OCI-M1 (cell line): ENCODE data around the gene XRCC4.
"Not testable (repeated sequence)": the region's sequence is repeated elsewhere in the genome, so short reads cannot be mapped to it uniquely, and the experiment has no call there.

Source experiments
- DNase-seq: peaks from one replicate; lab custom pipeline; 2025; lab: John Stamatoyannopoulos, UW

The XRCC4 gene

GRCh38 chr5:83118471-83118870 is 41.1 kb downstream of the XRCC4 start:
- DNase-seq = no peak

- DNase-seq = no peak
Measured at GRCh38 chr5:83118976-83119375, 41.6 kb downstream of the XRCC4 start.

DNA sequence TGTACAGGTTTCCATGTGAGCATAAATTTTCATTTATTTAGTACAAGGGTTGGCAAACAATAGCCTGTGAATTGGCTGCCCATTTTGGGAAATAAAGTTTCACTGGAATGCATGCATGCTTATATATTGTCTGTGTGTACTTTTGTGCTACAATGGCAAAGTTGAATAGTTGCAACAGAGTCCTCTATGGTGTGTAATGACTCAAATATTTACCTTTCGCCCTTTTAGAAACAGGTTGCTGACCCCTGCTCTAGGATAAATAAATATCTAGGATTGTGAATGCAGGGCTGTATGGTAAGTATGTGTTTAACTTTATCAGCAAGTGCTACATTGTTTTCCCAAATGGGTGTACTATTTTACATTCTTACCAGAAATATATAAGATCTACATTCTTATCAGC is 47.2 kb downstream of the XRCC4 start:
- DNase-seq = no peak

GRCh38 chr5:83125560-83125959 is 48.2 kb downstream of the XRCC4 start:
- DNase-seq = no peak

DNA sequence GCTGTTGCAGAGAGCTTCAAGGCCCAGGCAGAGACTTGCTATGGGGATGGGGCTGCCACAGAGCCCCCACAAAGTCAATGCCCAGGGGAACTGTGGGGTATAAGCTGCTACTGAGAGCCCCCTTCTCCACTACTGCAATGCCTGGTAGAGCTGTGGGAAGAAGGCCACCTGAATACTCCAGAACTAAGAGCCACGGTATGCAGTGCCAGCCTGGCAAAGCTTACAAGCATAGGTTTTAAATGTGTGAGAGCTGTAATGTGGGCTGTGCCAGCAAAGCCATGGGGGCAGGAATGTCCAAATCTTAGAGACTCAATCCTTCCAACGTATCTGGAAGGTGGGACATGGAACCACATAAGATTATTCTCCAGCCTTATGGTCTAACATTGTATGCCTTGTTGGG is 49.2 kb downstream of the XRCC4 start:
- DNase-seq = no peak

DNA sequence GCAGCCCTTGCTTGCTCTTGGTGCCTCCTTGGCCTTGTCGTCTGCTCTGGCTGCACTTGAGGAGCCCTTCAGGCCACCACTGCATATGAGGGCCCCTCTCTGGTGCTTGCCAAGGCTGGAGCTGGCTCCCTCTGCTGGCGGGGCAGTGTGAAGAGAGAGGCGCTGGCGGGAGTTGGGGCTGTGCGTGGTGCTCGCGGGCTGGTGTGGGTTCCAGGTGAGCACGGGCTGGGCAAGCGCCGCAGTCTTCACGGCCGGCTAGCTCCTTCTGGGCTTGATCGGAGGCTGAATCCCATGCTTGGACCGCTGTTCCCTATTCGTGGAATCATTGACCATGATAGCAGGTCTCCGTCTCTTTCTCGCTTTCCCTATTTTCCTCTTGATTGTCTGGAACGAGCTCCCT is 56.5 kb downstream of the XRCC4 start:
- DNase-seq = no peak

DNA sequence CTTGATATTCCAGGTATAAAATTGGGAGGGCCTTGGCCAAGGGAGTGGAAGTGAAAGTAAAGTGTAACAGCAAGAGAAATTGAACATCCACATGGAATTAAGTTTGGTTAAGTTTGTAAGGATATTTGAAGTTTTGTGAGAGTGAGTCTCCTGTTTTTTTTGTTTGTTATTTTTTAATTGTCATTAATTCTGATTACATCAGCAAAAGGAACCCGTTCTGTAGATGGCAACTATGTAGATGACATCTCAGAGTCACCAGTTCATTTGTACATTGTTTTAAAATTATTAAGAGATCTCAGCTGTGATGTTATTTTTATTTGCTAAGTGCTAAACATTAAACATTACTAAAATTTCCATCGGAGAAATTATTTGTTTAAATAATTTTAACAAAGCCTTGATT is 65.2 kb downstream of the XRCC4 start:
- DNase-seq = no peak

GRCh38 chr5:83145241-83145640 is 67.9 kb downstream of the XRCC4 start:
- DNase-seq = no peak

DNA sequence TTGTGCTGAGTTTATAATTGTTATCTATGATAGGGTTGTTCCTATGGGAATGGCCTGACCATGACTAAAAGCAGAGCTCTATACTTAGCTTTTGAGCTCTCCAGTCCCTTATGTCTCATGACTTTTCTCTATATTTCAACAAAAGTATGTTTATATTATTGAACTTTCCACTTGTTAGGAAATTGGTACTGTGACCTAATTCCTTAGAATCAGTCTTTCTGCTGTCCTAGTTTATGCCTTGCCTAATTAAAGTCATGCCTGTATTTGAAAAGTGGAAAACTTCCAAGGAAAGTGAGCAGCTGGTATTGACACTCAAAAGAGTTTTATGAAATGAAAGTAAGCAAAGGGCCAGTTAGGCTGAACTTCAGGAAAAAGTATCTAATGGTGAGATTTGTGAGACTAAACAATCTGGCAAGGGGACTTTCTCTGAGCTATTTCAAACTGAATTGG is 68.6 kb downstream of the XRCC4 start:
- no peak for DNase-seq

- DNase-seq = no peak
Measured at GRCh38 chr5:83146441-83146840, 69.1 kb downstream of the XRCC4 start.

DNA sequence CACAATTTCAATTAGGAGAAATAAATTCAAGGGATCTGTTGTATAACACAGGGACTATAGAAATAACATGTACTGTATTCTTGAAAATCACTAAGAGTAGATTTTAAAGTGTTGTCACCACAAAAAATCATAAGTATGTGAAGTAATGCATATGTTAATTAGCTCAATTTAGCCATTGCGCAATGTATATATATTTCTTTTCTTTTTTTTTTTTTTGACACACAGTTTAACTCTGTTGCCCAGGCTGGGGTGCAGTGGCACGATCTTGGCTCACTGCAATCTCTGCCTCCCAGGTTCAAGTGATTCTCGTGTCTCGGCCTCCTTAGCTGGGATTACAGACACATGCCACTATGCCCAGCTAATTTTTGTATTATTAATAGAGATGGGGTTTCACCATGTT is 70.2 kb downstream of the XRCC4 start:
- no peak for DNase-seq

GRCh38 chr5:83148370-83148769 is 71.0 kb downstream of the XRCC4 start:
- DNase-seq = no peak

DNA sequence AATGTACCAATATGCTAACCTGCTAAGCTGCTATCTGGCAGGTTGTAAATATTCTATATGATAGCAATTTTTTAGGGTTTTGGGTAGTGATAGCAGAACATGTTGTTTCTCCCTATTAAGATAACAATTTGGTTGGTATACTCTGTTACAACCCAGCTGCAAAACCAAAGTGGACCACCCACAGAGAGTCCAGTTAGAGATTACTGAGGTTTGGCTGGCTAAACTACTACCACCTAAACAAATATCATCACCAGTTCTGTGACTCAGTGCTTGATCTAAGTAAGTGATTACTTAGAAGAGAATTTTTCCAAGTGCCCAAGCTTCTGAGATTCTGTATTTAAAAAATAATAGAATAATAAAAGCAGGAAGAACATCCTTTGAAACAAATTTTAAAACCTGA is 72.3 kb downstream of the XRCC4 start:
- DNase-seq = no peak

DNA sequence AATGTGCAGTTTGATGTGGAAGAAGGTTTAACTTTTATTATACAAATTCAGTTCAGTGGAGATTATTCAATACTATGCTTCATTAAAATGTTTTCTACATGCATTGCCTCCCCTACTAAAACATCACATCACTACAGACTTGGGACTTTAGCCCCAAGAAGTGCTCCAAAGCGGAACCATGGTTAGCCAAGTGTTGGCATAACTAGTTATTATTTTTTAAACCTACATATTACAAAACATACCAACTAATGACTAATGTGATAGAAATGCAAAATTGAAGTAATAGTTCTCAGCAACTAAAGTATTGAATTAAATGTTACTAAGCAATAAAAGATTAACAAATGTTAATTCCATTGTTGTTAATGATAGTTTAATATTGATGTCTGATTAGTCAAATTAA is 74.5 kb downstream of the XRCC4 start:
- no peak for DNase-seq

DNA sequence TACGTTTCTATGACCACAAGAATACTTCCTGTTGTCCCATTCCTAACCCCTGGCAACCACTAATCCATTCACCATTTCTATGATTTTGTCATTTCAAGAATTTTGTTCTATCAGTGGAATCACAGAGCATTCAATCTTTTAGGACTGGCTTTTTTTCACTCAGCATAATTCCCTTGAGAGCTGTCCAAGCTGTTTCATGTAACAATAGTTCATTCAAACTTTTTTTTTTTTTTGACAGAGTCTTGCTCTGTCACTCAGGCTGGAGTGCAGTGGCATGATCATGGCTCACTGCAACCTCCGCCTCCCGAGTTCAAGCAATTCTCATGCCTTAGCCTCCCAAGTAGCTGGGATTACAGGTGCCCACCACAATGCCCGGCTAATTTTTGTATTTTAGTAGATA is 75.6 kb downstream of the XRCC4 start:
- DNase-seq = not testable (repeated sequence)

- DNase-seq = no peak
Measured at GRCh38 chr5:83156001-83156400, 78.7 kb downstream of the XRCC4 start.

GRCh38 chr5:83157163-83157562 is 79.8 kb downstream of the XRCC4 start:
- DNase-seq = no peak

DNA sequence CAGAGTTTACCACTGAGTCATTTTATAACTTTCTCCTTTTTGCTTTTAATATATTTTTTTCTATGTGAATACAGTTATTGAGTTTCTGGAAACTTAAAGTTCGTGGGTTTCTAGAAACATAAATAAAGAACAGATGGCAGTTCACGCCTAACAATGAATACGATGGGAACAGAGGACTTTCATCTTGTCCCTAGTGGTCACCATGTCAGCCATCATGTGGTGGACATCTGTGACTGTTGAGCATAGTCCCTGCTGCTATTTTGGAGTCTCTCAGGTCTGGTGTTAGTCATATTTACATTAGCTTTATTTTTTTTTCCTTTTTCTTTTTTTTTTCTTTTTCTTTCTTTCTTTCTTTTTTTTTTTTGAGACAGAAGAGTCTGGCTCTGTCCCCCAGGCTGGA is 85.3 kb downstream of the XRCC4 start:
- no peak for DNase-seq

GRCh38 chr5:83167538-83167937 is 90.2 kb downstream of the XRCC4 start:
- peak; percentile 9 for DNase-seq

GRCh38 chr5:83169571-83170337 is 92.4 kb downstream of the XRCC4 start:
- DNase-seq = no peak

GRCh38 chr5:83172011-83172410 is 94.7 kb downstream of the XRCC4 start:
- no peak for DNase-seq

DNA sequence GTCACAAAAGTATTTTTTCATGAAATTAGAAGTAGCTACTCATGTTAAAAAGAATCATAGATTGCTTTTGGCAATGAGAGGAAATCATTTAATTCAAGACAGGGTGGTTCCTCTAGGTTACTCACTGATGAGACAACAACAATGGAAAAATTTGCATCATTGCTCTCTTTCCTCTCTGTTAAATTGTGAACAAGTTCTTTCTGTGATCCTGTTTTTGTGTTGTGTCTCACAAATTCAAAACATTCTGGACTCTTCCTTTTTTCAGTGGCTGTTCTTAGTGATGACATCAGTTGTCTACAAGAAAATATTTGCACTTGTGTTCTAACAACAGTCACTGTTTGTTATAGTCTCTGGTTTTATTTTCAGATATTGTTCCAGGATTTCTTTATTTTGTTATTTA is 95.3 kb downstream of the XRCC4 start:
- DNase-seq = no peak

DNA sequence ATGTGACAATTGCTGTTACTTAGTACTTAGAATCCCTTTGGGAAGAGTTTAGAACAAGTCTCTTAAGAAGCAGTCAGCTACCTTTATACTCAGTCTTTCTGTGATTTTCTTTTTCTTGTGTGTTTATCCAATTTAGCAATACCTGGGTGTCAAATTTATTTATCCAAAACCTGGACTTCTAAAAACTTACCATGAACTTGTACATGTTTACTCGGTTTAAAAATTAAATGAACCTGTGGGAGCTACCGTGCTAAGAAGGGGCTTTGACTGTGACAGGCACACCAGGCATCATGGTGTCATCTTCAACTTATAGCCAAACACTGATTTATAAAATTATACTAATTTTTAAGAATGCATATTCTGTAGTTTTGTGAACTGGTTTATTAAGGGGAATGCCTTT is 96.5 kb downstream of the XRCC4 start:
- no peak for DNase-seq

DNA sequence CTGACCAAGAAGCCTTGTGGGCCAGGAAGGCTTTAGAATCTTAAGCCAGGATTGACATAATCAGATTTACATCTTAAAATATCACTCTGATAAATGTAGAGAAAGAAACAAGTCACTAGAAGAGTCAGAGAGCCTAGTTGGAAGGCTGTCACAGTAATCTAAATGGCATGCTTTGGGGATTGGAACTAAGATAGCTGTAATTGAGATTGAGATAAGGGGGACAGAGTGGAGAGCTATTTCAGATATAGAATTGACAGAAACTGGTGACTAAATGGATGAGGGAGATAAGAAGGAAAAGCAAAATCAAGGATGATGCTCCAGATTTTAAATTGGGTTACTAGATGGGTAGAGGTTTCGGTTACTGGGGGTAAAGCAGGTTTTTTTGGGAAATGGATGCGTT is 100.5 kb downstream of the XRCC4 start:
- no peak for DNase-seq
